Measurements from ENCODE around the gene ACTA2.

The ACTA2 gene

GRCh38 chr10:88916986-88917385 lies 35.6 kb downstream of the ACTA2 start:
- no peak overlapping the region for H3K4me3 Mint-ChIP-seq
- DNase-seq: no peak
- H3K9me3 Mint-ChIP-seq: no peaks in the 10 kb centered on the region
- peaks cover 54% of the 10 kb centered on the region for H3K36me3 Mint-ChIP-seq
- no peak overlapping the region for H3K27ac Mint-ChIP-seq
- CTCF ChIA-PET: interaction anchor here (1.0 to 1.5 kb wide), 2 partner anchors 17 to 81 kb away, joined by 3 to 4 read pairs; no protein-coding TSS in a partner anchor
- H3K27me3 Mint-ChIP-seq: no peaks in the 10 kb centered on the region
- peaks cover 4% of the 10 kb centered on the region for H3K4me1 Mint-ChIP-seq

- no peaks in the 10 kb centered on the region for H3K9me3 Mint-ChIP-seq
- no peak for DNase-seq
- CTCF ChIA-PET: interaction anchor here (1.5 kb wide), 1 partner anchor 18 kb away, joined by 4 read pairs; no protein-coding TSS in a partner anchor
- H3K36me3 Mint-ChIP-seq: peaks cover 58% of the 10 kb centered on the region
- no peak overlapping the region for H3K27ac Mint-ChIP-seq
- no peaks in the 10 kb centered on the region for H3K27me3 Mint-ChIP-seq
- no peak overlapping the region for H3K4me3 Mint-ChIP-seq
- H3K4me1 Mint-ChIP-seq: peaks cover 4% of the 10 kb centered on the region
Observed at GRCh38 chr10:88916231-88916630, 36.3 kb downstream of the ACTA2 start.

GRCh38 chr10:88915781-88916180 lies 36.8 kb downstream of the ACTA2 start:
- Mint-ChIP-seq H3K27ac (peak overlapping the region; percentile 42), H3K4me1 (peaks cover 4% of the 10 kb centered on the region)
- CTCF ChIA-PET: no interaction called here

GRCh38 chr10:88913788-88914187 lies 38.8 kb downstream of the ACTA2 start:
- no peak for DNase-seq
- CTCF ChIA-PET: no interaction called here
- H3K27me3 Mint-ChIP-seq: no peaks in the 10 kb centered on the region
- H3K4me3 Mint-ChIP-seq: no peak overlapping the region
- H3K4me1 Mint-ChIP-seq: peaks cover 4% of the 10 kb centered on the region
- H3K36me3 Mint-ChIP-seq: peaks cover 64% of the 10 kb centered on the region
- no peak overlapping the region for H3K27ac Mint-ChIP-seq
- H3K9me3 Mint-ChIP-seq: no peaks in the 10 kb centered on the region

More at GRCh38 chr10:88915781-88916180, 36.8 kb downstream of the ACTA2 start:
- H3K9me3 Mint-ChIP-seq: no peaks in the 10 kb centered on the region
- no peak for DNase-seq
- no peak overlapping the region for H3K4me3 Mint-ChIP-seq
- peaks cover 60% of the 10 kb centered on the region for H3K36me3 Mint-ChIP-seq
- no peaks in the 10 kb centered on the region for H3K27me3 Mint-ChIP-seq

DNA sequence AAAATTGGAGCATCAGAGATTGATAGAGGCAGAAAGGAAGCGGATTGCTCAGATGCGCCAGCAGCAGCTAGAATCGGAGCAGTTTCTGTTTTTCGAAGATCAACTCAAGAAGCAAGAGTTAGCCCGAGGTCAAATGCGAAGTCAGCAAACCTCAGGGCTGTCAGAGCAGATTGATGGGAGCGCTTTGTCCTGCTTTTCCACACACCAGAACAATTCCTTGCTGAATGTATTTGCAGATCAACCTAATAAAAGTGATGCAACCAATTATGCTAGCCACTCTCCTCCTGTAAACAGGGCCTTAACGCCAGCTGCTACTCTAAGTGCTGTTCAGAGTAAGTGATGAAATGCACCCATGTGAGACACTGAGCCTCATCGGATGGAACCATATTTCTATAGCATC lies 39.4 kb downstream of the ACTA2 start:
- CTCF ChIA-PET: no interaction called here
- no peak for DNase-seq
- H3K4me1 Mint-ChIP-seq: peaks cover 6% of the 10 kb centered on the region
- H3K27me3 Mint-ChIP-seq: no peaks in the 10 kb centered on the region
- no peak overlapping the region for H3K4me3 Mint-ChIP-seq
- H3K27ac Mint-ChIP-seq: no peak overlapping the region
- peaks cover 71% of the 10 kb centered on the region for H3K36me3 Mint-ChIP-seq
- no peaks in the 10 kb centered on the region for H3K9me3 Mint-ChIP-seq

- Mint-ChIP-seq H3K27ac (no peak overlapping the region), H3K36me3 (peaks cover 65% of the 10 kb centered on the region), H3K9me3 (no peaks in the 10 kb centered on the region), H3K4me3 (no peak overlapping the region), H3K4me1 (peaks cover 7% of the 10 kb centered on the region), H3K27me3 (no peaks in the 10 kb centered on the region)
- CTCF ChIA-PET: no interaction called here
- DNase-seq: no peak
Observed at GRCh38 chr10:88911851-88912250, 40.7 kb downstream of the ACTA2 start.

DNA sequence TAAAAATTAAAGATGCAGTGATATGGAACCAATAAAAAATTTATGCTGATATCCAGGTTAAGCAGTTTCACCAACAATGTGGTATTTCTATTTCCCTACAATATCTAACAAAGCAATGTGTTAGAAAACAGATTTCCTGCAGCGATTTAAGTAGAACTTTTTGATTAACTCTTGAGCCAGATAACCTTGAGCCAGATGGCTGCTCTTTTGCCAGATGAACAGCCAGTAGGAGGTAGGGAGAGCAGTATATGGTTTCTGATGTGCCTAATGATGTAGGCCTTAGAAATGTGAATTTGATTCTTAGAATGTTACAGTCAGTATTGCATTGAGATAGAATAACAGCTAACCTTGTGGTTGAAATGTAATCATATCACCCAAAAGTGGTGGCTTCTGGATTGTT lies 41.5 kb downstream of the ACTA2 start:
- Mint-ChIP-seq H3K9me3 (no peaks in the 10 kb centered on the region), H3K4me1 (peaks cover 7% of the 10 kb centered on the region), H3K27ac (no peak overlapping the region), H3K36me3 (peaks cover 64% of the 10 kb centered on the region), H3K4me3 (no peak overlapping the region), H3K27me3 (no peaks in the 10 kb centered on the region)
- CTCF ChIA-PET: interaction anchor here (0.6 kb wide), 1 partner anchor 799 kb away, joined by 3 read pairs; no protein-coding TSS in a partner anchor
- DNase-seq: no peak

GRCh38 chr10:88908194-88908593 lies 44.4 kb downstream of the ACTA2 start:
- Mint-ChIP-seq H3K4me3 (no peak overlapping the region), H3K36me3 (peaks cover 69% of the 10 kb centered on the region)

GRCh38 chr10:88906921-88907320 lies 45.7 kb downstream of the ACTA2 start:
- no peak for DNase-seq
- Mint-ChIP-seq H3K27ac (no peak overlapping the region), H3K36me3 (peaks cover 70% of the 10 kb centered on the region), H3K9me3 (no peaks in the 10 kb centered on the region), H3K4me1 (peaks cover 6% of the 10 kb centered on the region), H3K4me3 (no peak overlapping the region), H3K27me3 (no peaks in the 10 kb centered on the region)
- CTCF ChIA-PET: interaction anchor here (1.2 to 2.9 kb wide), 3 partner anchors 22 to 71 kb away, joined by 3 to 12 read pairs (median 8); no protein-coding TSS in a partner anchor

More at GRCh38 chr10:88908194-88908593, 44.4 kb downstream of the ACTA2 start:
- Mint-ChIP-seq H3K27me3 (no peaks in the 10 kb centered on the region), H3K27ac (no peak overlapping the region), H3K4me1 (peaks cover 3% of the 10 kb centered on the region), H3K9me3 (no peaks in the 10 kb centered on the region)
- no peak for DNase-seq
- CTCF ChIA-PET: interaction anchor here (1.2 to 2.9 kb wide), 3 partner anchors 23 to 72 kb away, joined by 3 to 12 read pairs (median 8); no protein-coding TSS in a partner anchor

DNA sequence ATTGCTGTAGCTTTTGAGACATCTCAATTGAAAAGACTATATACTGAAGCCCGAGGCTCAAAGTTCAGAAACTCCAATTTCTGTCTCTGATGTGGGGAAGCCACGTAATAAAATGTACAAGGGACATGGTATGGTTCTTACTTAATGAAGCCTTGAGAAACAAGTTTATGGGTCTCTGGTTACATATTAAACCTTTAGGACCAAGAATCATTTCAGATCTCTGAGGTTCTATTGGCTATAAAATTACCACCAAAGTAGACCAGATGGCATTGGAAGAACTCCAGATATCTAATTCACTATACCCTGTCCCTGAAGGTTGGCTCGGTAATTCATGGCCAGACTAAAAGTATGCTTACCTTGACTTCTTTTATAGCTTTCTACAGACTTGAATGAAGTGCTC lies 48.9 kb downstream of the ACTA2 start:
- Mint-ChIP-seq H3K27me3 (no peaks in the 10 kb centered on the region), H3K27ac (no peak overlapping the region), H3K9me3 (no peaks in the 10 kb centered on the region), H3K4me1 (peaks cover 32% of the 10 kb centered on the region), H3K4me3 (no peak overlapping the region), H3K36me3 (peaks cover 70% of the 10 kb centered on the region)
- CTCF ChIA-PET: interaction anchor here (5.0 kb wide), 1 partner anchor 69 kb away, joined by 27 read pairs; no protein-coding TSS in a partner anchor
- DNase-seq: no peak

- H3K9me3 Mint-ChIP-seq: no peaks in the 10 kb centered on the region
- CTCF ChIA-PET: interaction anchor here (0.7 to 5.0 kb wide), 8 partner anchors 9 to 262 kb away, joined by 3 to 27 read pairs (median 4); no protein-coding TSS in a partner anchor
- H3K27ac Mint-ChIP-seq: peak overlapping the region; percentile 21
Observed at GRCh38 chr10:88901984-88902789, 50.4 kb downstream of the ACTA2 start.

DNA sequence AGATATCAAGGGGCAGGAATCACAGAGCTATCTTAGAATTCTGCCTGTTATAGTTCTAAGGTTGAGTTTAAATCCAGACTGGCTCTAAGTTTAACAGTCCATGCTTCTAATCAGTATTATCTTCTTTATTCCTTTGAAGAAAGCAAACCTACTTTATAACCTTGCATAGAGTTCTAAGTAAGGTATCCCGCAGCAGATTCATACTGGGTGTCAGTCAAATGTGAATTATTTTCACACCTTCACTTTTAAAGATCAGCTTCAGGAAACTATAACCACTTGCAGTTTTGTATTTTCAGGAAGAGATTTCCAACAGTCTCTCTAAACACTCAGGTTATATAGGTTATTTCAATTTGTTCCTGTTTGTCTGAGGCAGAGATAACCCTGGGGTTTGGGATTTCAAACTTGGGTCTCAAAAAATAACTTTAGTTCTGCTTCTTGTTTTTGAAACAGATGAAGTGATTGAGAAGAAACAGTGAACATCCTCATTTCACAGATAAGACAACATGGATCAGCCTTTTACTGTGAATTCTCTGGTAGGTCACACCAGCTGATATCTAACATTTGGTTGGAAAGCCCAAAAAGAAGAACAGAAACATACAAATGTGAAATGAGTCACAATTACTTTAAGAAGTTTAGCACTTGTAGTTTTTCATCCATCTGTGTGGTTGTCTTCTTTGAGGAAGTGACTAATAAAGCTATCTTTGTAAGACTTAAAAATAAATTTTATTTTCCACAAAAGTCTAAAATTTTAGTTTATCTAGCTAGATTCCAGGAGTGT lies 51.2 kb downstream of the ACTA2 start:
- Mint-ChIP-seq H3K27me3 (no peaks in the 10 kb centered on the region), H3K4me3 (no peak overlapping the region), H3K4me1 (peaks cover 48% of the 10 kb centered on the region), H3K9me3 (no peaks in the 10 kb centered on the region), H3K27ac (peak overlapping the region; percentile 21), H3K36me3 (peaks cover 68% of the 10 kb centered on the region)
- no peak for DNase-seq
- CTCF ChIA-PET: interaction anchor here (0.7 to 5.0 kb wide), 11 partner anchors 9 to 262 kb away, joined by 3 to 27 read pairs (median 4); no protein-coding TSS in a partner anchor

More at GRCh38 chr10:88901984-88902789, 50.4 kb downstream of the ACTA2 start:
- Mint-ChIP-seq H3K36me3 (peaks cover 68% of the 10 kb centered on the region), H3K27me3 (no peaks in the 10 kb centered on the region), H3K4me3 (no peak overlapping the region), H3K4me1 (peaks cover 40% of the 10 kb centered on the region)
- DNase-seq: no peak

DNA sequence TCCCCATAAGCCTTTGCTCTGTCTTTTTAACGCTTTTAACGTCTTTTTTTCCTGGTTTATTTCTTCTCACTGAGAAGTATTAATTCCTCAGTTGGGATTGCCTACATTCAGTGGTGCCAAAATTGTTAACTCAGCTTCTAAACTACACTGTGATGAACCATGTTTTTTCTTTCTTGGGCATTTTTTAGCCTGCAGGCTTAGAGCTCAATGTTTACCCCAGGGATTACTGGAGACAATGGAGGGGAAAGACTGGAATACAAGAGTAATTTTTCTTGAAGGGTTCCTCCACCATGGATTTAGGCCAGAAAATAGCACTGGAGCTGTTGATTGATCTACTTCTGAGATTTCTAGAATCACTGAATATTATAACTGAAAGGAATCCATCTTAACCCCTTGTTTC lies 52.7 kb downstream of the ACTA2 start:
- H3K27ac Mint-ChIP-seq: no peak overlapping the region
- no peaks in the 10 kb centered on the region for H3K27me3 Mint-ChIP-seq
- peaks cover 65% of the 10 kb centered on the region for H3K36me3 Mint-ChIP-seq
- CTCF ChIA-PET: interaction anchor here (0.8 to 5.0 kb wide), 5 partner anchors 13 to 171 kb away, joined by 3 to 27 read pairs (median 5); no protein-coding TSS in a partner anchor
- no peak overlapping the region for H3K4me3 Mint-ChIP-seq
- DNase-seq: no peak
- H3K4me1 Mint-ChIP-seq: peaks cover 59% of the 10 kb centered on the region
- H3K9me3 Mint-ChIP-seq: no peaks in the 10 kb centered on the region

DNA sequence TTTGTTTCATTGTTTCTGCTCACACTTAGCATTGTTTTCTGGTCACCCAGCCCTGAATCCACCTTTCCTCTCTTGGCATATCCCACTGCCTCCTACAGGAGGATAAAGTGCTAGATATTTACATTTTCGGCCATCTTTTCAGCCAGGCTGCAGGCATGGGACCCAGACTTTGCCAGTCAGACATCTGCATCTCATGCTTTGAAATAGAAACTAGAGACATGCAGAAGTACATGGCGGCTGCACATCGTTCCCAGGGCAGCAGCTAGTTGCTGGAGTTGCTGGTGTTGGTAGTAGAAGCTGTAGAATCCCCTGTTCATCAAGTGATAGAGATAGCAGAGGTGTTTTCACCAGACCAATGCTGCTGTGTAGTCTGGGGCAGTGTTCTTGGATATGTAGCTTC lies 53.8 kb downstream of the ACTA2 start:
- CTCF ChIA-PET: interaction anchor here (1.1 kb wide), 1 partner anchor 62 kb away, joined by 6 read pairs; no protein-coding TSS in a partner anchor
- H3K4me1 Mint-ChIP-seq: peaks cover 59% of the 10 kb centered on the region
- no peak for DNase-seq
- no peaks in the 10 kb centered on the region for H3K27me3 Mint-ChIP-seq
- H3K27ac Mint-ChIP-seq: no peak overlapping the region
- no peaks in the 10 kb centered on the region for H3K9me3 Mint-ChIP-seq
- peaks cover 57% of the 10 kb centered on the region for H3K36me3 Mint-ChIP-seq
- H3K4me3 Mint-ChIP-seq: no peak overlapping the region
